GM21825 (cell line): ENCODE data around the gene OLFML1.
A peak's percentile ranks its signal among the peaks of the same experiment; 100 is the strongest.
"Not testable (repeated sequence)": the region's sequence is repeated elsewhere in the genome, so short reads cannot be mapped to it uniquely, and the experiment has no call there.

Experiments
- ATAC-seq: cut with Tn5 transposase; IDR thresholded peaks from one replicate; pipeline ENCODE4 v1.9.1; 2021; ENCODE audit warnings: mild to moderate bottlenecking, moderate library complexity; ENCODE audit not compliant: unreplicated experiment

OLFML1 gene

GRCh38 chr11:7509966-7510365 is 24.7 kb downstream of the OLFML1 start:
- ATAC-seq, result no peak

- ATAC-seq, result no peak
Measured at GRCh38 chr11:7511401-7511800, 26.1 kb downstream of the OLFML1 start.

DNA sequence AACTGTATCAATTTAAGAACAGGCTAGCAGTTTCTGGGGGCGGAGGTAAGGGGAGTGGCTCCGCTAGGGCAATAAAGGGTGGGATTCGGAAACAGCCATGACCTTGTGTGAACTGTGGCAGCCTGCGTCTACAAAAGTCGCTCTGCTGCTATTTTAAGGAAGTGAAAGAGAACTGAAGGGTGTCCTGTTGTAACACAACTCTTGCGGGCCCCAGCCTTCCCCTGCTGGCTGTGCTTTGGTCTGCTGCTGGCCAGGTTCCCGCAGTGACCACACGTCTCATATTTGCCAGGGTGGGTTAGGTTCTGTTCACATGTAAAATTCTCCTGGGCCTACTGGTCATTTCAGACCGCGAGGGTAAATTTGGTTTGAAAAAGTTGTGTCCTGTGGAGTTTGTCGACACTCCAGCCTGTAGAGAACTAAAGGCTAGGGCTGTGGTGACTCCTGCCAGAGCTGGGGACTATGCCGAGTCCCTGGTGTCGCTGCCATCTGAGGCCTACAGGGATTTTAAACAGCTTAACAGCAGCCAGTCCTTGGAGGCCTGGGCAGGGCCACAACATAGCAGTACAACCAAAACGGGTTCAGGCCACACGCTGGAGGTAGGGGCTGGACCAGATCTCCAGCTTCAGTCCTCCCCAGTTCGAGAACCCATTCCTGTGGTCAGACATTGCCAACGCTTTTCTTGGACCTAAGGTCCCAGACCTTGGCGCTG is 27.4 kb downstream of the OLFML1 start:
- peak; percentile 66 for ATAC-seq

DNA sequence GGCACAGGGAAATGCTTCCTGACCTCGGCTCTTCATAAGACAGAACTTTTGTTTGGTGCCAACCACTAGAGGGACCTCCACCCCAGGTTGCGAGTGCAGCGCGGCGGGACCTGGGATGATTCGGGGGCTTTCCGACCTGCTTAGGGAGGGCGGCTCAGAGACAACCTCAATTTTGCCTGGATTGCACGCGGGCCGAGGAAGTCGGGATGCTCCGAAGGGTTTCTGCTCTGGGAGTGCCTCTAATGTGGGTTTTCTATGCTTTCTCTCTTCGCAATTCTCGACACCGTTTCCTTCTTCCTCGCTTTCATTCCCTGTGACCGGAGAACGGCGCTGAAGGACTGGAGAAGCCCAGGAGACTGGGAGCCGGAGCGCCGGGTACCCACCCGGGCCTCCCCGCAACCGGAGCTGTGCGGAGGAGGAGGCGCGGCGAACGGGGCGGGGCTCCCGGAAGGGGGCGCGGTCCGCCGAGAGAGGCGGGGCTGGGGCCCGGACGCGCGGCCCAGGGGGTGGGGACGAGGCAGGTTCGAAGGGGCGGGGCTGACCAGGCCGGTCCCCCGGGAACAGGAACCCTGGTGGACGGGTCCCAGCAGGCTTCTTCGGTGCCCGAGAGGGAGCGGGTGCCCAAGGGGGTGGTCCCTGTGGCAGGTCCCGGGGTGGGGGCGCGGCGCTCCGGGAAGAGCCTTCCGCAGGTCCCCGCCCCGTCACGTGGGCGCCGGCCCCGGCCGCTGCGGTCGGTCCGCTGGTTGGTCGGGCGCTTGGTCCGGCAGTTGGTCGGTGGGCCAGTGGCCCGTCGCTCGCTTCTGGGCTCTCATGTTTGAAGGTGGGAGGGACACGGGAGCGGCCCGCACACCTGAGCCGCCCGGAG is 28.2 kb downstream of the OLFML1 start, which contains the start of gene PPFIBP2:
PPFIBP2 (plus strand) TSS at position 766 of the 865 bp plus-strand sequence. CDS start 35,477 bp downstream, outside the sequence.
- ATAC-seq, result peak; percentile 65

DNA sequence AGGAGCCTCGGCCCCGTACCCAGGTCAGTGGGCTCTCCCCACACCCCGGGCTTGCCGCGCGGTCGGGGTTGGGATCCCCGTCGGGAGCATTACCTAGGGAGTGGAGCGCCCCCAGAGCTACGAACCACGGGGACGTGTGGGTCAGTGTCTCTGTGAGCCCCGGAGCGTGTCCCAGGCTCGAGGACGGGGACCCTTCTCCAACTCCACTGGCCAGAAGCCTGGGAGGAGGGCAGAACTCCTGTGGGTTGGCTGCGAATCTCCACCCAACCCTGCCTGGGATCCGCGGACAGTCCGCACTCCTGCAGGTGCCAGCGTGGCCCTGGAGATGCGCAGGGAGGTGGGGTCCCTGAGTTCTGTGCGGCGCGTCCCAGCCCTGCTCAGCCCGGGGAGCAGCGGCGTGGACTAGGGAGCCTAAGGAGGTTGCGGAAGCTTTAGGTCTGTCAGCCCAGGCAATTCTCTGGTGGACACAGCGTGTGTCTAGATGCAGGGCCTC is 28.8 kb downstream of the OLFML1 start:
- no peak for ATAC-seq

DNA sequence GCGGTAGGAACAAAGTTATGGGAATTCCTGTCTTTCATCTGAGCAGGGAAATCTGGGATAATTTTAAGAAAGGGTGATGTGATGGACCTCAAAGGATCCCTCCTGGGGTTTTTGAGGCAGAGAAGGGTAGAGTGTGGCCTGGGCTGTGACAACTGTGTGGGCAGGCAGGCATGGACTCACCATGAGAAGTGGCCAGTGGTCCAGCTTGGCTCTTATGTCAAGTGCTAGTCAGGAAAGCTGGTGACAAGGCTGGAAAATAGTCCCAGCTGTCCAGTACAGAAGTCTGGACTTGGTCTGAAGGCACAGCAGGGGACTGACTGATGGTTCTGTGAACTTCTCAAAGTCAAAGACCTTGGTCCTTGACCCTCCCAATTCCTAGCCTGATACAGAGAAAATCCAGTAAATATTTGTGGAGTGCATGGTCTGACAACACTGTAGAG is 30.2 kb downstream of the OLFML1 start:
- ATAC-seq, result no peak

GRCh38 chr11:7516475-7516874 is 31.2 kb downstream of the OLFML1 start:
- ATAC-seq, result no peak

DNA sequence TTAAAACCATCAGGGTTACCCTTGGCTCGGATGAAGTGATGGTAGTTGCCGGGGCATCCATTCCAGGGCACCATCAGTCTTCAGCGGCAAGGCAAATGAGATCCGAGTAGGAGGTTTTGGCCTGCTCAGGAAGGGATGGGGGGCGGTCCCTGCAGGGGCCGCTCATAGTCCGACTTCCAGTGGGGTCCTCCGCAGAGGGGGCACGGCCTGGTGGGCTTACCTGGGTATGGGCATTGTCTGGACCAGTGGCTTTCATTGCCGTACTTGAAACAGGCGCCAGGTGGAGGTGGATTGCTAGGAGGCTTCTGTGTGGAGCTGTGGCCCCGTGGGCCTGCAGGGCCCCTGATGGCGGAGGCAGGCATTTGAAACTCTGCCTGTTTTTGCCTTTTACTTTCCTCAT is 32.4 kb downstream of the OLFML1 start:
- ATAC-seq, result not testable (repeated sequence)

GRCh38 chr11:7518811-7519562 is 33.7 kb downstream of the OLFML1 start:
- ATAC-seq, result no peak

- ATAC-seq, result peak; percentile 49
Measured at GRCh38 chr11:7520011-7520942, 35.0 kb downstream of the OLFML1 start.

DNA sequence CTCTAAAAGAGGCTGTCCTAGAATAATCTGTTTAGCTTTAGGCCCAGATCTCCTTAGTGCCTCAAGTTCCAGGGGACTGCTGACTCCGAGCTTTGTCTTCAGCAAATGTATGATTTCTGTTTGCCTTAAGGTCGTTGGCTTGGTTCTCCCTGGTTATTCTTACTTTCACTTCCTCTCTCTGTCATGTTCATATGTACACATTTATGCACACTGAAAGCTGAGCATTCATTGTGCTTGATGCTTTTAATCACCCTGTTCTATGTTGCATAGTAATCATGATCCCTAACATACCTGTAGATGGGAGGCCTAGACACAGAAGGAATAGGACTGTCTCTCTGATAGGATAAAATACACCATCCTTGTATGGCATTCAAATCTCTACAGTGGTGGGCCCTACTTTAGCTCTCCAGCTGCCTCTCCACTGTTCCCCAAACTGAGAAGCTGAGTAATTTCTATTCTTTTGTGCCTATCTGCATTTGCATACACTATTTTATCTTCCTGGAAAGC is 35.7 kb downstream of the OLFML1 start:
- ATAC-seq, result peak; percentile 75

DNA sequence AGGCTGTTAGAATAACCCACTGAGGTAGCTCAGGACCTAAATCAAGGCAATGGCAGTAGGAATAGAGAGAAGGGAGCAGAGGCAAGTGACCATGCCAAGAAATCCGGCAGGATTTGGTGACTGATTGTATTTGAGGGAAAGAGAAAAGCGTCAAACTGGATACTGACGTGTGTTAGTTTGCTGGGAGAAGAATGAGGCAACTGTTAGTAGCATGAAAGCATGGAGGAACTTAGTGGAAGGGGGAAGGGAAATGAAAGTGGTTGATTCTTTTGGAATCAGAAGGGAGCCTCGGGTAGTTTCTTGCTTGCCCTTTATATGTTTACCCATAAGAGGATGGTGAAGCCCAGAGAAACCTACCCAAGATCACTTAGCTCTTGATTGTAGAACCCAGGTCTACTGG is 36.8 kb downstream of the OLFML1 start:
- no peak for ATAC-seq

DNA sequence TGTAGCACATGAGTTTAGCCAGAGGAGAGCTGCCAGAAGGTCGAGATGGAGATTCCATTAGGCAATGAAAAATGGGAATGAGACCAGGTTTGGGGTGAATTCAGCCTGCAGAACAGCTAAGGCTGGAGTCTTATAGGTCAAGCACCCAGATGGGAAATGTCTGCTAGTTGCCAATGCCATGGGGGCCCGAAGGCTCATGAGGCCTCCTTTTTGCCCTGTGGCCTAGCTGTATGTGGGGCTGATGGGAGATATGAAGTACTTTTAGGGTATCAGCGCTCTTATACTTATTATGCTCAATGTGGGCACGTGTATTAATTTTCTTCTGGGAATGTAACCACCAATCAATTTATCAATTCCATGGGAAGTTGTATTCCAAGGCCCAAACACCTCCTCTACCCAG is 37.2 kb downstream of the OLFML1 start:
- ATAC-seq, result no peak

GRCh38 chr11:7523416-7524210 is 38.3 kb downstream of the OLFML1 start:
- ATAC-seq, result no peak

- ATAC-seq, result no peak
Measured at GRCh38 chr11:7524462-7525235, 39.3 kb downstream of the OLFML1 start.

- ATAC-seq, result no peak
Measured at GRCh38 chr11:7525424-7525823, 40.1 kb downstream of the OLFML1 start.

DNA sequence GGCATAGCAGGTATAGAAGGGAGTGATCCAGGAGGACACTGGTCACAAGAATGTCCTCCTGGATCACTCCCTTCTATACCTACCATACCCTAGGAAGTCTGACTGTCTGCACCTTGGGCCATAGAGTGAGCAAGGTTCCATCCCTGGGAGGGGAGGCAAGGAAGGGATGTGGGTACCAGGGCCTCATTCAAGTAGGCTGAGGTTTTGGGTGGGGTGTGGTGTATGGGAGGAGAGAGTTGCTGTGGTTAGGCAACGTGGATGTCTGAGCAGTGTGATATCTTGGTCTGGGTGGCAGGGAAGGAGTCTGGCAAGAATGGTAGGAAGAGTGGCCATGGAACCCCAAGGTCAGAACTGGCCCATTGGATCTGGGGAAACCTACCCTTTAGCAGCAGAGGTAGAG is 41.7 kb downstream of the OLFML1 start:
- ATAC-seq, result peak; percentile 37

DNA sequence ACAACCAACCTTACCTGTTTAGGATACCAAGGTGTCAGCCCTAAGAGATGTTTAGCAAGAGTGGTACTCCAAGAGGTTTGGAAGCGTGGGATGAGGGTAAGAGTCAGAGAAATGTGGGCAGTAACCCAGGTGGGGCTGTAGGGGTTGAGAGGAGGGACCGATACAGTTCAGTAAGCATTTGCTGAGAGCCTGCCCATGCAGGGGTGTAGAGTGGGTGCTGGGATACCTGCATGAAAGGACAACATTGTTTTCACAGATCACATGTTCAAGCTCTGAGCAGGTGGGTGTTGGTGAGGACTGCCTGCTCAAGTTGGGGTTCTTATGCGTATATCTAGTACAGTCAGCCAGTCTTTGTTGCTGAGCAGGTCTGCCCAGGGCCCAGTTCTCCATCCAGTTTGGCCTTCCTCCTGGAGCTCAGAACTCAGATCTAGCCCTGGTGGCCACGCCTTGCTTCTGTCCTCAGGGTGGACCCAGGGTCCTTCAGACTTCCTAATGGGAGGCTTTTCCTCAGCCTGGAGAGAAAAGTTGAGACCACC is 43.3 kb downstream of the OLFML1 start:
- no peak for ATAC-seq
